ENCODE measurements around the gene HNF4A. TPM values are rescaled to one million over a fixed set of nuclear protein-coding genes. Genes with fewer than 3 reads are reported as not detected.

The HNF4A gene
- total and polyA plus RNA-seq, 2 donors (not counting 1 experiment from before 2014, with no cell fraction given) = not detected

DNA sequence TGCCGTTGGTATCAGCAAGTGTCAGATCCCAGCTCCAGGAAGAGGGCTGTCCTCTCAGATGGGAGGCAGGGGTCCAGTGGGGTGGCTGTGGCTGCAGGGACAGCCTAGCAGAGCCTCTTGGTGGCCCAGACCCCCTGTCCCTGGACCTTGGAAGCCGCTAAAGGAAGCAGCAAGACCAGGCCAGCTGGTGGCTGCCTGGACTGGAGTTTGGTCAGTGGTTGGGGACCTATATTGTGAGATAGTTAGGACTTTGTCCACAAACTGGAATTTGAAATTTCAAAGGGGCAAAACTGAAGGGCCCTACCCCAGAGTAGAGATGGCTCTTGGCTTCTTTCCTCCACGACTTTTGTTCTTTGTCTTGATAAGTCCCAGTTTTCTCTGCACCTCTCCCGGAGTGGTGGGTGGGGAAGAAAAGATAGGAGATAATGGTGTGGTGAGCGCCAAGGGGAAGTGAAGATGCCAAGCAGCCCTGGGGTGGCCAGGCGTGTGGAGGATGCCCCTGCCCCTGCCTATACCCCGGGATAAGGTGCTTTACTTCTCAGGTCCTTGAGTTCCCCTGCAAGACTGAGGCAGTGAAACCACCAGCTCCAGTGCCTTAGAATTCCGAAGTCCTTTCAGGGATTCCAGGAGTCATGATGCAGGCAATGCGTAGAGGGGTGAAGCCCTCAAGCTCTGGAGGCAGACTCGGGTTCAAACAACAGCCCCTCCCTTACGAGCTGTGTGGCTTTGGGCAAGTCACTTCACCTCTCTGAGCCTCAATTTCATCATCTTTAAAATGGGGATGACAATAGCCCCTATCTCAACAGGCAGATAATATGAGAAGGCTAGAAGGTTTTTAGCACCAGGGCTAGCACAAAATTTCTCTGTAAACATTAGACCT, 40.2 kb downstream of the HNF4A start:
- Histone ChIP-seq H3K4me2 (replicated peaks; ENCODE audit: low read depth, low read length, poor library complexity, severe bottlenecking) (no peak overlapping the region), H3K9ac (ENCODE audit: low read length) (no peak overlapping the region), H2AFZ (ENCODE audit: insufficient read depth, low read depth, low read length, poor library complexity, severe bottlenecking) (no peak overlapping the region), H3K36me3 (replicated peaks in 1 of 2; ENCODE audit: control extremely low read depth in 1 of 2, control insufficient read depth in 1 of 2, extremely low read depth in 1 of 2, insufficient read depth in 2 of 2, low read length in 1 of 2) (no peaks in the 10 kb centered on the region), H3K9me3 (ENCODE audit: control extremely low read depth in 1 of 3, control insufficient read depth in 2 of 3, insufficient read depth in 1 of 3, low read length in 2 of 3) (no peaks in the 10 kb centered on the region), H3K27ac (ENCODE audit: low read length in 2 of 2) (no peak overlapping the region), H3K79me2 (ENCODE audit: control insufficient read depth, insufficient read depth, low read length) (no peaks in the 10 kb centered on the region), H3K4me1 (ENCODE audit: control insufficient read depth in 2 of 2, insufficient read depth in 2 of 2, low read length in 2 of 2) (no peaks in the 10 kb centered on the region), H4K20me1 (ENCODE audit: control insufficient read depth, insufficient read depth, low read length, poor library complexity, severe bottlenecking) (no peaks in the 10 kb centered on the region), H3K27me3 (replicated peaks in 1 of 4; ENCODE audit: control extremely low read depth in 1 of 4, control insufficient read depth in 3 of 4, insufficient read depth in 4 of 4, low read length in 3 of 4) (peaks cover 0 to 9% (median 0%) of the 10 kb centered on the region in 4 experiments), H3K4me3 (ENCODE audit: control extremely low read depth in 1 of 5, extremely low read depth in 1 of 5, insufficient read depth in 1 of 5, low read depth in 2 of 5, low read length in 4 of 5) (no peak overlapping the region)
- no peaks in the 10 kb centered on the region for H3K9me3 Mint-ChIP-seq (ENCODE audit: insufficient read depth)
- no peak overlapping the region for H3K27ac Mint-ChIP-seq
- no peak for TF ChIP-seq EZH2 (IDR thresholded peaks at IDR 0.05; ENCODE audit: borderline replicate concordance, insufficient read depth, low read depth, low read length, poor library complexity, severe bottlenecking)
- TF ChIP-seq, protein P1, sequence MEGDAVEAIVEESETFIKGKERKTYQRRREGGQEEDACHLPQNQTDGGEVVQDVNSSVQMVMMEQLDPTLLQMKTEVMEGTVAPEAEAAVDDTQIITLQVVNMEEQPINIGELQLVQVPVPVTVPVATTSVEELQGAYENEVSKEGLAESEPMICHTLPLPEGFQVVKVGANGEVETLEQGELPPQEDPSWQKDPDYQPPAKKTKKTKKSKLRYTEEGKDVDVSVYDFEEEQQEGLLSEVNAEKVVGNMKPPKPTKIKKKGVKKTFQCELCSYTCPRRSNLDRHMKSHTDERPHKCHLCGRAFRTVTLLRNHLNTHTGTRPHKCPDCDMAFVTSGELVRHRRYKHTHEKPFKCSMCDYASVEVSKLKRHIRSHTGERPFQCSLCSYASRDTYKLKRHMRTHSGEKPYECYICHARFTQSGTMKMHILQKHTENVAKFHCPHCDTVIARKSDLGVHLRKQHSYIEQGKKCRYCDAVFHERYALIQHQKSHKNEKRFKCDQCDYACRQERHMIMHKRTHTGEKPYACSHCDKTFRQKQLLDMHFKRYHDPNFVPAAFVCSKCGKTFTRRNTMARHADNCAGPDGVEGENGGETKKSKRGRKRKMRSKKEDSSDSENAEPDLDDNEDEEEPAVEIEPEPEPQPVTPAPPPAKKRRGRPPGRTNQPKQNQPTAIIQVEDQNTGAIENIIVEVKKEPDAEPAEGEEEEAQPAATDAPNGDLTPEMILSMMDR (IDR thresholded peaks at IDR 0.05) = no peak
- H3K4me3 Mint-ChIP-seq = no peak overlapping the region
- ChIA-PET POLR2A (interaction anchor here (0.7 kb wide), 1 partner anchor 17 kb away, joined by 5 read pairs; no protein-coding TSS in a partner anchor), CTCF (interaction anchor here (3.5 kb wide), 1 partner anchor 12 kb away, joined by 15 read pairs; no protein-coding TSS in a partner anchor)
- ATAC-seq (ENCODE audit: low read depth) (no peak), DNase-seq (no peak)
- H3K4me1 Mint-ChIP-seq = no peaks in the 10 kb centered on the region
- intact Hi-C loops (cut with micrococcal nuclease) = no loop called here
- H3K27me3 Mint-ChIP-seq = peaks cover 21% of the 10 kb centered on the region
- WGBS (ENCODE audit: insufficient coverage) = 79% methylated on average over 9 of the region's 11 CpGs

Data from B cell (primary cell).